HL-60 (cell line): ENCODE measurements around the gene JAK1.

Source experiments
- DNase-seq, 2 experiments: peaks; one replicate each; pipeline ENCODE4 v3.0.0-alpha.2; 2010 to 2020; ENCODE audit warnings: low read depth in 1 of 2, low spot score in 1 of 2
- H3K27ac ChIP-seq: fragments of 250-450 bp; sonication (Bioruptor Pico); replicated peaks from 2 replicates; pipeline ENCODE4 v1.5.1; 2020; ENCODE audit warnings: mild to moderate bottlenecking, moderate library complexity
- H3K27me3 ChIP-seq: fragments of 250-450 bp; sonication (Bioruptor Pico); 2 replicates; pipeline ENCODE4 v1.5.1; 2021; ENCODE audit warnings: mild to moderate bottlenecking, moderate library complexity; ENCODE audit not compliant: insufficient read depth, poor library complexity, severe bottlenecking
- H3K4me3 ChIP-seq: replicated peaks from 2 replicates; pipeline ENCODE4 v1.5.1; 2011; ENCODE audit warnings: mild to moderate bottlenecking, control low read depth, low read length; ENCODE audit not compliant: insufficient read depth
- CTCF ChIP-seq: IDR thresholded peaks from one replicate; pipeline ENCODE4 v1.5.1; 2011; ENCODE audit warnings: low read length, control low read depth, inconsistent platforms; ENCODE audit not compliant: insufficient read depth
- GABPA ChIP-seq: IDR thresholded peaks from 2 replicates; pipeline ENCODE4 v1.6.1; 2012; ENCODE audit warnings: low read depth
- POLR2AphosphoS5 ChIP-seq: IDR thresholded peaks from 2 replicates; pipeline ENCODE4 v1.6.1; 2012; ENCODE audit warnings: low read depth
- REST ChIP-seq: IDR thresholded peaks from 2 replicates; pipeline ENCODE4 v1.6.1; 2012; ENCODE audit warnings: low read depth; ENCODE audit not compliant: insufficient replicate concordance
- SPI1 ChIP-seq: IDR thresholded peaks from 2 replicates; pipeline ENCODE4 v1.6.1; 2012; ENCODE audit warnings: low read depth, mild to moderate bottlenecking, borderline replicate concordance

The JAK1 gene

GRCh38 chr1:64948905-64949833 is 17.2 kb downstream of the JAK1 start:
- no peaks in the 10 kb centered on the region for H3K27me3 ChIP-seq
- H3K27ac ChIP-seq, result no peak overlapping the region
- no peak for DNase-seq
- H3K4me3 ChIP-seq, result no peak overlapping the region
- TF ChIP-seq CTCF, result no peak
- no peak for TF ChIP-seq GABPA
- TF ChIP-seq REST, result no peak
- TF ChIP-seq SPI1, result no peak
- TF ChIP-seq POLR2AphosphoS5, result no peak

- no peaks in the 10 kb centered on the region for H3K27me3 ChIP-seq
- TF ChIP-seq GABPA, result no peak
- no peak for TF ChIP-seq POLR2AphosphoS5
- no peak for TF ChIP-seq CTCF
- TF ChIP-seq REST, result no peak
- no peak for TF ChIP-seq SPI1
- DNase-seq, result no peak
- H3K4me3 ChIP-seq, result no peak overlapping the region
- no peak overlapping the region for H3K27ac ChIP-seq
Measured at GRCh38 chr1:64948216-64948615, 18.1 kb downstream of the JAK1 start.

GRCh38 chr1:64946916-64947315 is 19.4 kb downstream of the JAK1 start:
- no peak for DNase-seq
- no peaks in the 10 kb centered on the region for H3K27me3 ChIP-seq
- no peak overlapping the region for H3K4me3 ChIP-seq
- TF ChIP-seq POLR2AphosphoS5 (no peak), CTCF (no peak), REST (no peak)
- H3K27ac ChIP-seq, result no peak overlapping the region
